Measurements from ENCODE around the gene CDK6.

DNA sequence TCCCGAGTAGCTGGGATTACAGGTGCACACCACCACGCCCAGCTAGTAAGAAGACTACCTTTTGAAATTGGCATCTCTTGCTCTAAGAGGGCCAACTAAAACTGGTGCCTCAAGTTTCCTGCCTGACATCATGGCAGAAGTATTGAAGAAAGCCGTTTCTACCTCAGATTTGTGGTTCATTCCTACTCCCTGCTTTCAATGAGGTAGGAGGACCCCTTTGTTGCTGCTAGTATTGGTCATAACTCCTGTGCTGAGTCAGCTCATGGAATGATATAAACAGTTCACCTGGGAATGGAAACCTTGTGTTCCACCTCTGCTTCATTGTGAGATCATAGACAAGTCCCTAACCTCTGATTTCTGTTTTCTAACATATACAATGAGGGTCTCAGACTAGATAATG is 82.8 kb downstream of the CDK6 start:
- no peak for TF ChIP-seq EZH2 (IDR thresholded peaks at IDR 0.05; ENCODE audit: borderline replicate concordance, low read depth, low read length, poor library complexity, severe bottlenecking)
- TF ChIP-seq, protein P1, sequence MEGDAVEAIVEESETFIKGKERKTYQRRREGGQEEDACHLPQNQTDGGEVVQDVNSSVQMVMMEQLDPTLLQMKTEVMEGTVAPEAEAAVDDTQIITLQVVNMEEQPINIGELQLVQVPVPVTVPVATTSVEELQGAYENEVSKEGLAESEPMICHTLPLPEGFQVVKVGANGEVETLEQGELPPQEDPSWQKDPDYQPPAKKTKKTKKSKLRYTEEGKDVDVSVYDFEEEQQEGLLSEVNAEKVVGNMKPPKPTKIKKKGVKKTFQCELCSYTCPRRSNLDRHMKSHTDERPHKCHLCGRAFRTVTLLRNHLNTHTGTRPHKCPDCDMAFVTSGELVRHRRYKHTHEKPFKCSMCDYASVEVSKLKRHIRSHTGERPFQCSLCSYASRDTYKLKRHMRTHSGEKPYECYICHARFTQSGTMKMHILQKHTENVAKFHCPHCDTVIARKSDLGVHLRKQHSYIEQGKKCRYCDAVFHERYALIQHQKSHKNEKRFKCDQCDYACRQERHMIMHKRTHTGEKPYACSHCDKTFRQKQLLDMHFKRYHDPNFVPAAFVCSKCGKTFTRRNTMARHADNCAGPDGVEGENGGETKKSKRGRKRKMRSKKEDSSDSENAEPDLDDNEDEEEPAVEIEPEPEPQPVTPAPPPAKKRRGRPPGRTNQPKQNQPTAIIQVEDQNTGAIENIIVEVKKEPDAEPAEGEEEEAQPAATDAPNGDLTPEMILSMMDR (conservative IDR thresholded peaks at IDR 0.05; ENCODE audit: low read depth, low read length), result no peak

All from A673 (cell line).